ENCODE measurements around the gene SPRED2. TPM values are rescaled to one million over a fixed set of nuclear protein-coding genes. Genes with fewer than 3 reads are reported as not detected.

The SPRED2 gene
- total RNA-seq, 4 donors from 2014 or later, result 12.5 to 21.2 (median 13.8) TPM

- Histone ChIP-seq H3K9me3 (no peaks in the 10 kb centered on the region), H3K4me3 (no peak overlapping the region), H3K36me3 (no peaks in the 10 kb centered on the region), H3K27me3 (no peaks in the 10 kb centered on the region), H3K27ac (peak overlapping the region in 2 of 4 donors; percentile 7 to 15), H3K4me1 (peaks cover 0 to 52% (median 14%) of the 10 kb centered on the region in 3 donors)
- no peak for ATAC-seq
- TF ChIP-seq POLR2A (IDR thresholded peaks at IDR 0.05) (no peak), EP300 (IDR thresholded peaks at IDR 0.05) (no peak), CTCF (IDR thresholded peaks at IDR 0.05) (no peak), POLR2AphosphoS5 (IDR thresholded peaks at IDR 0.05) (no peak)
- WGBS, 2 donors (ENCODE audit: low coverage in 1 of 2), result 55 to 57% methylated on average over 6 to 10 of the region's 10 CpGs
These were observed 65.7 kb downstream of the SPRED2 start for GRCh38 chr2:65366595-65367125.

GRCh38 chr2:65364986-65365733 is 67.2 kb downstream of the SPRED2 start:
- ATAC-seq, result no peak
- Histone ChIP-seq H3K27ac (no peak overlapping the region), H3K9me3 (no peaks in the 10 kb centered on the region), H3K27me3 (no peaks in the 10 kb centered on the region), H3K36me3 (no peaks in the 10 kb centered on the region), H3K4me3 (no peak overlapping the region), H3K4me1 (peaks cover 0 to 43% (median 12%) of the 10 kb centered on the region in 3 donors)
- TF ChIP-seq EP300 (IDR thresholded peaks at IDR 0.05), result no peak
- TF ChIP-seq CTCF (IDR thresholded peaks at IDR 0.05), result no peak
- no peak for TF ChIP-seq POLR2AphosphoS5 (IDR thresholded peaks at IDR 0.05)
- no peak for TF ChIP-seq POLR2A (IDR thresholded peaks at IDR 0.05)
- WGBS, 2 donors (ENCODE audit: low coverage in 1 of 2), result 76 to 91% methylated on average over 2 of the region's 2 CpGs

GRCh38 chr2:65363879-65364666 is 68.3 kb downstream of the SPRED2 start:
- peaks cover 0 to 49% (median 12%) of the 10 kb centered on the region in 3 donors for H3K4me1 ChIP-seq
- WGBS, 2 donors (ENCODE audit: low coverage in 1 of 2), result 74 to 75% methylated on average over 4 to 6 of the region's 6 CpGs
- no peak for TF ChIP-seq CTCF (IDR thresholded peaks at IDR 0.05)
- TF ChIP-seq POLR2AphosphoS5 (IDR thresholded peaks at IDR 0.05), result no peak
- no peak for TF ChIP-seq EP300 (IDR thresholded peaks at IDR 0.05)
- TF ChIP-seq POLR2A (IDR thresholded peaks at IDR 0.05), result no peak
- H3K9me3 ChIP-seq, result no peaks in the 10 kb centered on the region
- no peak overlapping the region for H3K4me3 ChIP-seq
- no peaks in the 10 kb centered on the region for H3K36me3 ChIP-seq
- no peaks in the 10 kb centered on the region for H3K27me3 ChIP-seq
- no peak for ATAC-seq
- no peak overlapping the region for H3K27ac ChIP-seq

GRCh38 chr2:65361623-65362022 is 70.8 kb downstream of the SPRED2 start:
- WGBS, 2 donors (ENCODE audit: low coverage in 1 of 2), result 57 to 59% methylated on average over 3 of the region's 3 CpGs
- Histone ChIP-seq H3K27ac (no peak overlapping the region), H3K4me3 (no peak overlapping the region), H3K36me3 (no peaks in the 10 kb centered on the region), H3K4me1 (peaks cover 0 to 40% (median 0%) of the 10 kb centered on the region in 3 donors), H3K9me3 (no peaks in the 10 kb centered on the region), H3K27me3 (no peaks in the 10 kb centered on the region)
- TF ChIP-seq POLR2A (IDR thresholded peaks at IDR 0.05), result no peak
- ATAC-seq, result no peak

- H3K9me3 ChIP-seq, result no peaks in the 10 kb centered on the region
- no peaks in the 10 kb centered on the region for H3K27me3 ChIP-seq
- H3K4me1 ChIP-seq, result peaks cover 0 to 33% (median 0%) of the 10 kb centered on the region in 3 donors
- H3K36me3 ChIP-seq, result no peaks in the 10 kb centered on the region
- TF ChIP-seq POLR2AphosphoS5 (IDR thresholded peaks at IDR 0.05) (no peak), EP300 (IDR thresholded peaks at IDR 0.05) (no peak), POLR2A (IDR thresholded peaks at IDR 0.05) (no peak), CTCF (IDR thresholded peaks at IDR 0.05) (no peak)
- H3K4me3 ChIP-seq, result no peak overlapping the region
- 57 to 66% methylated on average over 5 to 6 of the region's 6 CpGs for WGBS, 2 donors (ENCODE audit: low coverage in 1 of 2)
- no peak overlapping the region for H3K27ac ChIP-seq
- ATAC-seq, result no peak
These were observed 72.0 kb downstream of the SPRED2 start for GRCh38 chr2:65360441-65360840.
